Measurements from ENCODE around the gene KATNB1. TPM values are rescaled to one million over a fixed set of nuclear protein-coding genes. Genes with fewer than 3 reads are reported as not detected.
"Not testable (repeated sequence)": the region's sequence is repeated elsewhere in the genome, so short reads cannot be mapped to it uniquely, and the experiment has no call there.

KATNB1 gene
- polyA plus RNA-seq, 2 of the 4 experiments (the other 2 are of a cell fraction): 21.0 to 21.1 TPM

DNA sequence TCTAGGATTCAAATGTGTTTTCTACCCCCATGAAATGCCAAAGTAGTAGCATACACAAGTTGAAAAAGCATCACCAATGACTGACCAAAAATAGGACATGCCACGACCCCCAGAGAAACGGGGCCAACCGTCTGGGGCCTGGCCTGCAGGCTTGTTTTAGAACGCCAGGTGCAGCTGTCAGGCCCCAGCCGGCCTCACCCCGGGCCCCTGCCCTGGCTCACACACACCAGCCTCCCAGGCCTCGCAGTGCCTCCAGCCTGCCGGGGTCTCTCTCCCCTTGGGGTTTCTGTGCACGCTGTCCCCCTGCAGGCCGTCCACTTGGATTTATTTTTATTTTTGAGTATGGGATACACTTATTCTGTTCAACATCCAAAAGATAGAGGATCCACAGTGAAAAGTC, 7.9 kb downstream of the KATNB1 start:
- no peak for FAIRE-seq
- H3K9me3 ChIP-seq: no peaks in the 10 kb centered on the region
- POLR2A ChIA-PET: no interaction called here

DNA sequence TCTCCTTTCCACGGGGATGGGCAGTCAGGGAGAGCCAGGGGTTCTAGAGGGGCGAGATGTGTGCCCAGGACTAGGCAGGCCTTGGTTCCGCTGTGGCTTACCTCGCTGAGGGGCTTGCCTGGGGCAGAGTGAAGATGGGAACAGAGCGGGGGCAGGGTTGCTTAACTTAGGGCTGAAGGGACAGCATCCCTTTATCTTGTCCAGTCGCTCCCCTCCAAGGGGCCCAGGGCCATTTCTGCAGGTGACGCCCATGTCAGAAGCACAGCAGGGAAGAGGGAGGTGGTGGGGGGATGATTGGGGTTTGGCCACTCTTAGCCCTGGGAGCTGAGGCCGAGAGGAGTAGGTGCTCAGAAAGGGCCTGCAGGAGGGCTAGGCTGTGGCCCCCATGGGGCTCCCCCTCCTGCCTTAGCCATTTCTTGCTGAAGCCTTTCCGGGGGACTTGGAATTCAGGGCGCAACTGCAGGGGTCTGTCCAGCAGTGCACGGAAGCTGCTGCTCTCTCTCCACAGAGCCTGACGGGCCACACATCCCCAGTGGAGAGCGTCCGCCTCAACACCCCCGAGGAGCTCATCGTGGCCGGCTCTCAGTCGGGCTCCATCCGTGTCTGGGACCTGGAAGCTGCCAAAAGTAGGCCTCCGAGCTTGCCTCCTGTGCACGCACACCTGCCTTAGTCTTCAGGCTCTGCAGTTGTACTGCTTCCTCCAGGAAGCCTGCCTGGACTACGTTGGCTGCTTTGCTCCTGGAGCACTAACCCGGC, 8.5 kb downstream of the KATNB1 start:
- ChIA-PET CTCF (interaction anchor here (1.0 to 2.4 kb wide), 5 partner anchors 8 to 167 kb away, joined by 3 to 18 read pairs (median 3); no protein-coding TSS in a partner anchor), POLR2A (no interaction called here)
- Histone ChIP-seq H3K4me1 (no peaks in the 10 kb centered on the region), H3K4me3 (no peak overlapping the region), H3K9me3 (no peaks in the 10 kb centered on the region), H3K4me2 (no peak overlapping the region), H3K27ac (no peak overlapping the region)
- no peak for TF ChIP-seq TP53 (CRISPR knock-in tag; IDR thresholded peaks at IDR 0.05)
- TF ChIP-seq ZFP36 (IDR thresholded peaks at IDR 0.05; ENCODE audit: borderline replicate concordance, partially characterized antibody): peak; percentile 78
- no peak for ATAC-seq
- no peak for DNase-seq (ENCODE audit: low read depth in 1 of 2, low spot score in 1 of 2)
- 93% methylated on average over 22 of the region's 23 CpGs for WGBS (ENCODE audit: missing lambda C conversion rate)
- FAIRE-seq: no peak

More for the DNA sequence above, 7.9 kb downstream of the KATNB1 start:
- CTCF ChIA-PET: interaction anchor here (1.4 to 2.4 kb wide), 3 partner anchors 13 to 168 kb away, joined by 3 to 18 read pairs (median 3); no protein-coding TSS in a partner anchor
- Histone ChIP-seq H3K4me1 (no peaks in the 10 kb centered on the region), H3K27ac (no peak overlapping the region), H3K4me2 (no peak overlapping the region), H3K4me3 (no peak overlapping the region)
- 89% methylated on average over 10 of the region's 10 CpGs for WGBS (ENCODE audit: missing lambda C conversion rate)
- TF ChIP-seq RARB (CRISPR knock-in tag; IDR thresholded peaks at IDR 0.05) (no peak), ZNF302 (CRISPR knock-in tag; IDR thresholded peaks at IDR 0.05) (no peak), EP300 (IDR thresholded peaks at IDR 0.05) (no peak), CHD2 (IDR thresholded peaks at IDR 0.05; ENCODE audit: low read length, partially characterized antibody) (no peak), TP53 (CRISPR knock-in tag; IDR thresholded peaks at IDR 0.05) (no peak)
- ATAC-seq (no peak), DNase-seq (ENCODE audit: low read depth in 1 of 2, low spot score in 1 of 2) (no peak)

DNA sequence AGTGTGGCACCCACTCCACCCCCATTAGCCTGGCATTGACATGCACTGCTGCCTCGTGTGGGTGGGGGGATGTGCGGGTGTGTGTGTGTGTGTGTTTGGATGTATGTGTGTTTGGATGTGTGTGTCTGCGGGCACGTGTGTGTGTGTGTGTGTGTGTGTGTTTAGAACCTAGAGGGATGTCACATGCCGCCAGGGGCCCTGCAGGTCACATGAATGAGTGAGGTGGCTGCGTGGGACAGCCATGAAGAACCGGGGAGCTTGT, 9.0 kb downstream of the KATNB1 start:
- ChIA-PET POLR2A (no interaction called here), CTCF (interaction anchor here (1.0 to 2.4 kb wide), 5 partner anchors 8 to 168 kb away, joined by 3 to 18 read pairs (median 3); no protein-coding TSS in a partner anchor)
- no peak overlapping the region for H3K4me3 ChIP-seq
- no peak overlapping the region for H3K27ac ChIP-seq
- H3K4me2 ChIP-seq: no peak overlapping the region
- H3K9me3 ChIP-seq: no peaks in the 10 kb centered on the region
- DNase-seq (ENCODE audit: low read depth in 1 of 2, low spot score in 1 of 2): no peak
- TF ChIP-seq EHF (CRISPR knock-in tag; IDR thresholded peaks at IDR 0.05) (no peak), NFE2L2 (conservative IDR thresholded peaks at IDR 0.05; ENCODE audit: low read length) (no peak), PHF8 (IDR thresholded peaks at IDR 0.05; ENCODE audit: borderline replicate concordance, low read depth) (no peak)
- TF ChIP-seq, protein P1, sequence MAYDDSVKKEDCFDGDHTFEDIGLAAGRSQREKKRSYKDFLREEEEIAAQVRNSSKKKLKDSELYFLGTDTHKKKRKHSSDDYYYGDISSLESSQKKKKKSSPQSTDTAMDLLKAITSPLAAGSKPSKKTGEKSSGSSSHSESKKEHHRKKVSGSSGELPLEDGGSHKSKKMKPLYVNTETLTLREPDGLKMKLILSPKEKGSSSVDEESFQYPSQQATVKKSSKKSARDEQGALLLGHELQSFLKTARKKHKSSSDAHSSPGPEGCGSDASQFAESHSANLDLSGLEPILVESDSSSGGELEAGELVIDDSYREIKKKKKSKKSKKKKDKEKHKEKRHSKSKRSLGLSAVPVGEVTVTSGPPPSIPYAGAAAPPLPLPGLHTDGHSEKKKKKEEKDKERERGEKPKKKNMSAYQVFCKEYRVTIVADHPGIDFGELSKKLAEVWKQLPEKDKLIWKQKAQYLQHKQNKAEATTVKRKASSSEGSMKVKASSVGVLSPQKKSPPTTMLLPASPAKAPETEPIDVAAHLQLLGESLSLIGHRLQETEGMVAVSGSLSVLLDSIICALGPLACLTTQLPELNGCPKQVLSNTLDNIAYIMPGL (CRISPR knock-in tag; IDR thresholded peaks at IDR 0.05; ENCODE audit: borderline replicate concordance): no peak
- H3K4me1 ChIP-seq: no peaks in the 10 kb centered on the region
- WGBS (ENCODE audit: missing lambda C conversion rate): 81% methylated on average over 7 of the region's 7 CpGs
- ATAC-seq: no peak
- no peak for FAIRE-seq

DNA sequence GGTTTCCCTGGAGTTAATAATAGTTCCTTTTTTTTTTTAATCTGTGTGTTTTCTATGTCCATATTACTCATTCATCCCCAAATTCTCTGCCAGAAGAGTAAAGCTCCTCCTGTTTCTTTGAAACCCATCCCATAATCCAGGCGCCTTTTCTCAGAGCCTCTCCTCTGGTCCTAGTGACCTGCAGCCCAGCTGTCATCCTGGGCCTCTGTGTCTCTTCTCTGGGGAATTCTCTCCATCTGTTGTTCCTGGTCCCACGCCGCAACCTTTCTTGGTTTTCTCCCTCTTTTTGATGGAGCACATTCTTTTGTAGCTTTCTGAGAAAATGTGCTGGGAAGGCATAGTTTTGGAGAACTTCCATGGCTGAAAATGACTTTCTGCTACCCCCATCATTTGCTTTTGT, 10.2 kb downstream of the KATNB1 start:
- FAIRE-seq (no peak), ATAC-seq (no peak), DNase-seq (ENCODE audit: low read depth in 1 of 2, low spot score in 1 of 2) (no peak)
- no peak for TF ChIP-seq EHF (CRISPR knock-in tag; IDR thresholded peaks at IDR 0.05)
- TF ChIP-seq CBX8 (IDR thresholded peaks at IDR 0.05): no peak
- TF ChIP-seq SREBF2 (IDR thresholded peaks at IDR 0.05): no peak
- no peak for TF ChIP-seq HOXB13 (CRISPR knock-in tag; IDR thresholded peaks at IDR 0.05; ENCODE audit: low read depth)
- TF ChIP-seq MAFK (IDR thresholded peaks at IDR 0.05; ENCODE audit: partially characterized antibody): no peak
- no peak for TF ChIP-seq EHMT2 (IDR thresholded peaks at IDR 0.05; ENCODE audit: low read depth)
- TF ChIP-seq FOSL2 (IDR thresholded peaks at IDR 0.05): no peak
- TF ChIP-seq FOSL2 (CRISPR knock-in tag; IDR thresholded peaks at IDR 0.05): no peak
- TF ChIP-seq, protein P2, sequence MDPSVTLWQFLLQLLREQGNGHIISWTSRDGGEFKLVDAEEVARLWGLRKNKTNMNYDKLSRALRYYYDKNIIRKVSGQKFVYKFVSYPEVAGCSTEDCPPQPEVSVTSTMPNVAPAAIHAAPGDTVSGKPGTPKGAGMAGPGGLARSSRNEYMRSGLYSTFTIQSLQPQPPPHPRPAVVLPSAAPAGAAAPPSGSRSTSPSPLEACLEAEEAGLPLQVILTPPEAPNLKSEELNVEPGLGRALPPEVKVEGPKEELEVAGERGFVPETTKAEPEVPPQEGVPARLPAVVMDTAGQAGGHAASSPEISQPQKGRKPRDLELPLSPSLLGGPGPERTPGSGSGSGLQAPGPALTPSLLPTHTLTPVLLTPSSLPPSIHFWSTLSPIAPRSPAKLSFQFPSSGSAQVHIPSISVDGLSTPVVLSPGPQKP (IDR thresholded peaks at IDR 0.05; ENCODE audit: low read depth, low read length): no peak
- TF ChIP-seq RAD21 (conservative IDR thresholded peaks at IDR 0.05 in 1 of 2, IDR thresholded peaks at IDR 0.05 in 1 of 2): no peak
- no peak for TF ChIP-seq RFX5 (IDR thresholded peaks at IDR 0.05)
- TF ChIP-seq HDAC2 (IDR thresholded peaks at IDR 0.05): no peak
- no peak for TF ChIP-seq FOXS1 (CRISPR knock-in tag; IDR thresholded peaks at IDR 0.05)
- Histone ChIP-seq H3K4me1 (no peaks in the 10 kb centered on the region), H3K27ac (no peak overlapping the region), H3K4me3 (no peak overlapping the region), H3K4me2 (no peak overlapping the region), H3K9me3 (no peaks in the 10 kb centered on the region)
- CTCF ChIA-PET: interaction anchor here (1.6 to 2.4 kb wide), 2 partner anchors 11 to 119 kb away, joined by 4 to 18 read pairs; no protein-coding TSS in a partner anchor
- POLR2A ChIA-PET: no interaction called here
- 90% methylated on average over 3 of the region's 3 CpGs for whole genome bisulfite sequencing (ENCODE audit: missing lambda C conversion rate)

DNA sequence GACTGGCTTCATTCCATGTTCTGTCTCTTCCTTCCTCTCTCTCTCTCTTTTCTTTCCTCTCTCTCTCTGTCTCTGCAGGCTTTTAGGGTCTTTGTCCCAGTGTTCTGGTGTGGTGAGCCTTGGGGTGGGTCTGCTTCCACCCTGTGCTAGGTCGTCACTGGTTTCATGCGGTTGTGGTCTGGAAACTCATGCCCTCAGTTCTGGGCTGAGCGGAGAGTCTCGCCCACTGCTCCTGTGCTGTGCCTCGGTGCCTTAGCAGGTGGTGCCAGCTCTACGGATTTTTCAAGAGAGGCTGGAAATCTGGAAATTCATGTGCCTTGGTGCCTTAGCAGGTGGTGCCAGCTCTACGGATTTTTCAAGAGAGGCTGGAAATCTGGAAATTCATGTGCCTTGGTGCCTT, 10.7 kb downstream of the KATNB1 start:
- CTCF ChIA-PET: interaction anchor here (1.3 to 1.6 kb wide), 2 partner anchors 10 to 119 kb away, joined by 3 to 4 read pairs; no protein-coding TSS in a partner anchor

More for the DNA sequence above, 10.7 kb downstream of the KATNB1 start:
- 95% methylated on average over 7 of the region's 7 CpGs for WGBS (ENCODE audit: missing lambda C conversion rate)
- H3K4me3 ChIP-seq; DNase-seq (ENCODE audit: low read depth in 1 of 2, low spot score in 1 of 2); FAIRE-seq; POLR2A ChIA-PET; H3K4me1 ChIP-seq; H3K27ac ChIP-seq; ATAC-seq; H3K9me3 ChIP-seq; H3K4me2 ChIP-seq: not testable (repeated sequence)

Data from A549 (cell line).